HEK293 (cell line): ENCODE results near the gene CRYBA2.

Experiments used
- CTCF ChIA-PET: fragments of 350-600 bp; formaldehyde crosslinking; extraction: SDS; loops from one replicate; lab custom pipeline; 2021; ENCODE audit warnings: antibody characterized with exemption; lab: Yijun Ruan, JAX
- POLR2A ChIA-PET: fragments of 300-600 bp; formaldehyde crosslinking; extraction: SDS; loops from one replicate; lab custom pipeline; 2020; ENCODE audit warnings: antibody characterized with exemption, inconsistent platforms; lab: Yijun Ruan, JAX
- H3K27ac ChIP-seq: fragments of 200-500 bp; sonication (Bioruptor generic); 2 replicates; pipeline ENCODE4 v1.5.1; 2014; ENCODE audit warnings: low read depth, low read length, control low read depth, inconsistent platforms; ENCODE audit errors: extremely low read depth
- H3K36me3 ChIP-seq, 2 experiments: fragments of 200-500 bp in 1 of 2; sonication (Bioruptor generic) in 1 of 2; 1 replicate in 1 of 2; 2 replicates in 1 of 2; pipeline ENCODE4 v1.5.1; 2014 to 2017; ENCODE audit warnings: inconsistent platforms in 2 of 2, low read length in 2 of 2; ENCODE audit not compliant: control insufficient read depth in 2 of 2, insufficient read depth in 1 of 2
- H3K4me1 ChIP-seq: fragments of 200-500 bp; sonication (Bioruptor generic); 2 replicates; pipeline ENCODE4 v1.5.1; 2014; ENCODE audit warnings: mild to moderate bottlenecking, low read length, inconsistent platforms; ENCODE audit not compliant: control insufficient read depth, insufficient read depth
- H3K4me3 ChIP-seq: 2 replicates; pipeline ENCODE4 v1.5.1; 2011; ENCODE audit warnings: low read depth, mild to moderate bottlenecking, control low read depth, low read length, moderate library complexity
- H3K9me3 ChIP-seq: fragments of 200-500 bp; sonication (Bioruptor generic); 2 replicates; pipeline ENCODE4 v1.5.1; 2014; ENCODE audit warnings: low read depth, low read length, inconsistent platforms; ENCODE audit not compliant: control insufficient read depth, insufficient read depth
- EGR2 ChIP-seq: fragments of 450-650 bp; formaldehyde crosslinking; IDR thresholded peaks from 2 replicates; pipeline ENCODE4 v1.5.1; 2016; ENCODE audit warnings: low read depth, missing biosample characterization, missing genetic modification characterization
- HOXD13 ChIP-seq: sonication (generic); formaldehyde crosslinking; IDR thresholded peaks from 2 replicates; pipeline ENCODE4 v1.8.0; 2022; ENCODE audit warnings: missing genetic modification reagents, borderline replicate concordance
- KLF10 ChIP-seq: fragments of 450-650 bp; IDR thresholded peaks from 2 replicates; pipeline ENCODE4 v1.5.1; 2018; ENCODE audit warnings: missing biosample characterization, mild to moderate bottlenecking, missing genetic modification characterization
- KLF16 ChIP-seq: fragments of 450-650 bp; formaldehyde crosslinking; IDR thresholded peaks from 2 replicates; pipeline ENCODE4 v1.5.1; 2017; ENCODE audit warnings: missing biosample characterization, missing genetic modification characterization
- MEIS1 ChIP-seq: sonication (generic); formaldehyde crosslinking; IDR thresholded peaks from 2 replicates; pipeline ENCODE4 v1.8.1; 2022; ENCODE audit warnings: missing genetic modification reagents, mild to moderate bottlenecking, borderline replicate concordance
- RBAK ChIP-seq: fragments of 450-650 bp; formaldehyde crosslinking; IDR thresholded peaks from 2 replicates; pipeline ENCODE4 v1.5.1; 2016; ENCODE audit warnings: missing biosample characterization, missing genetic modification characterization
- REPIN1 ChIP-seq: fragments of 450-650 bp; formaldehyde crosslinking; IDR thresholded peaks from 2 replicates; pipeline ENCODE4 v1.5.1; 2017; ENCODE audit warnings: missing biosample characterization, missing genetic modification characterization, low read depth
- SP3 ChIP-seq: fragments of 450-650 bp; formaldehyde crosslinking; IDR thresholded peaks from 2 replicates; pipeline ENCODE4 v1.5.1; 2016; ENCODE audit warnings: missing biosample characterization, missing genetic modification characterization
- SP7 ChIP-seq: fragments of 450-650 bp; formaldehyde crosslinking; IDR thresholded peaks from 2 replicates; pipeline ENCODE4 v1.5.1; 2016; ENCODE audit warnings: missing biosample characterization, missing genetic modification characterization
- ZBTB1 ChIP-seq: fragments of 450-650 bp; formaldehyde crosslinking; IDR thresholded peaks from 2 replicates; pipeline ENCODE4 v1.5.1; 2016; ENCODE audit warnings: missing biosample characterization, missing genetic modification characterization
- ZBTB21 ChIP-seq: fragments of 450-650 bp; formaldehyde crosslinking; IDR thresholded peaks from 2 replicates; pipeline ENCODE4 v1.5.1; 2017; ENCODE audit warnings: missing biosample characterization, missing genetic modification characterization
- ZBTB8A ChIP-seq: fragments of 450-650 bp; formaldehyde crosslinking; IDR thresholded peaks from 2 replicates; pipeline ENCODE4 v1.5.1; 2016; ENCODE audit warnings: missing biosample characterization, missing genetic modification characterization
- ZFP37 ChIP-seq: fragments of 450-650 bp; formaldehyde crosslinking; IDR thresholded peaks from 2 replicates; pipeline ENCODE4 v1.5.1; 2016; ENCODE audit warnings: missing biosample characterization, missing genetic modification characterization
- ZFP41 ChIP-seq: fragments of 450-650 bp; formaldehyde crosslinking; IDR thresholded peaks from 2 replicates; pipeline ENCODE4 v1.5.1; 2016; ENCODE audit warnings: missing biosample characterization, missing genetic modification characterization, borderline replicate concordance
- ZIC2 ChIP-seq: fragments of 450-650 bp; formaldehyde crosslinking; IDR thresholded peaks from 2 replicates; pipeline ENCODE4 v1.5.1; 2016; ENCODE audit warnings: missing biosample characterization, missing genetic modification characterization
- ZNF155 ChIP-seq: fragments of 450-650 bp; formaldehyde crosslinking; IDR thresholded peaks from 2 replicates; pipeline ENCODE4 v1.5.1; 2016; ENCODE audit warnings: missing biosample characterization, missing genetic modification characterization
- ZNF175 ChIP-seq: fragments of 450-650 bp; formaldehyde crosslinking; IDR thresholded peaks from 2 replicates; pipeline ENCODE4 v1.5.1; 2016; ENCODE audit warnings: missing biosample characterization, missing genetic modification characterization
- ZNF2 ChIP-seq: fragments of 450-650 bp; formaldehyde crosslinking; IDR thresholded peaks from 2 replicates; pipeline ENCODE4 v1.5.1; 2016; ENCODE audit warnings: missing biosample characterization, missing genetic modification characterization
- ZNF23 ChIP-seq: fragments of 450-650 bp; formaldehyde crosslinking; IDR thresholded peaks from 2 replicates; pipeline ENCODE4 v1.5.1; 2016; ENCODE audit warnings: missing biosample characterization, missing genetic modification characterization, borderline replicate concordance
- ZNF274 ChIP-seq, 2 experiments: fragments of 200-500 bp in 1 of 2; fragments of 450-650 bp in 1 of 2; sonication (Bioruptor generic) in 1 of 2; formaldehyde crosslinking in 1 of 2; IDR thresholded peaks; 2 replicates each; pipeline versions ENCODE4 v1.5.1 to v1.6.1; 2014 to 2016; ENCODE audit warnings: borderline replicate concordance in 1 of 2, inconsistent platforms in 1 of 2, low read length in 1 of 2, missing biosample characterization in 1 of 2, missing genetic modification characterization in 1 of 2
- ZNF292 ChIP-seq: fragments of 450-650 bp; formaldehyde crosslinking; IDR thresholded peaks from 2 replicates; pipeline ENCODE4 v1.5.1; 2016; ENCODE audit warnings: low read depth, missing biosample characterization, missing genetic modification characterization, borderline replicate concordance
- ZNF404 ChIP-seq: fragments of 450-650 bp; formaldehyde crosslinking; IDR thresholded peaks from 2 replicates; pipeline ENCODE4 v1.5.1; 2017; ENCODE audit warnings: missing biosample characterization, missing genetic modification characterization
- ZNF549 ChIP-seq: fragments of 450-650 bp; IDR thresholded peaks from 2 replicates; pipeline ENCODE4 v1.5.1; 2018; ENCODE audit warnings: missing biosample characterization, missing genetic modification characterization, mild to moderate bottlenecking, inconsistent platforms, moderate library complexity
- ZNF558 ChIP-seq: fragments of 450-650 bp; formaldehyde crosslinking; IDR thresholded peaks from 2 replicates; pipeline ENCODE4 v1.5.1; 2016; ENCODE audit warnings: missing biosample characterization, missing genetic modification characterization
- ZNF561 ChIP-seq: fragments of 450-650 bp; IDR thresholded peaks from 2 replicates; pipeline ENCODE4 v1.5.1; 2018; ENCODE audit warnings: missing biosample characterization, missing genetic modification characterization, borderline replicate concordance
- ZNF585B ChIP-seq: fragments of 450-650 bp; formaldehyde crosslinking; IDR thresholded peaks from 2 replicates; pipeline ENCODE4 v1.5.1; 2016; ENCODE audit warnings: missing biosample characterization, missing genetic modification characterization
- ZNF600 ChIP-seq: fragments of 450-650 bp; formaldehyde crosslinking; IDR thresholded peaks from 2 replicates; pipeline ENCODE4 v1.5.1; 2016; ENCODE audit warnings: missing biosample characterization, missing genetic modification characterization
- ZNF629 ChIP-seq: fragments of 450-650 bp; formaldehyde crosslinking; IDR thresholded peaks from 2 replicates; pipeline ENCODE4 v1.5.1; 2017; ENCODE audit warnings: missing biosample characterization, missing genetic modification characterization
- ZNF677 ChIP-seq: fragments of 450-650 bp; IDR thresholded peaks from 2 replicates; pipeline ENCODE4 v1.5.0; 2018; ENCODE audit warnings: missing biosample characterization, mild to moderate bottlenecking, missing genetic modification characterization, moderate library complexity
- TF ChIP-seq, protein P1 (sequence below): fragments of 450-650 bp; formaldehyde crosslinking; IDR thresholded peaks from 2 replicates; pipeline ENCODE4 v1.5.1; 2016; ENCODE audit warnings: missing biosample characterization, missing genetic modification characterization
- TF ChIP-seq, protein P2 (sequence below): fragments of 450-650 bp; formaldehyde crosslinking; conservative IDR thresholded peaks from 2 replicates; pipeline ENCODE4 v1.5.1; 2016; ENCODE audit warnings: low read depth, missing biosample characterization, missing genetic modification characterization
- TF ChIP-seq, protein P3 (sequence below): fragments of 450-650 bp; formaldehyde crosslinking; IDR thresholded peaks from 2 replicates; pipeline ENCODE4 v1.5.1; 2016; ENCODE audit warnings: missing biosample characterization, missing genetic modification characterization, borderline replicate concordance

CRYBA2 gene

GRCh38 chr2:219023045-219023605, 29.9 kb upstream of the CRYBA2 start:
- ChIA-PET POLR2A (no interaction called here), CTCF (no interaction called here)
- TF ChIP-seq ZNF629 (tag by site-specific recombination) (no peak), ZNF175 (tag by site-specific recombination) (no peak), REPIN1 (tag by site-specific recombination) (no peak), ZNF155 (tag by site-specific recombination) (no peak), ZNF404 (tag by site-specific recombination) (no peak), ZBTB21 (tag by site-specific recombination) (no peak), RBAK (tag by site-specific recombination) (no peak), ZFP37 (no peak), KLF16 (tag by site-specific recombination) (no peak), ZNF23 (no peak), HOXD13 (CRISPR knock-in tag) (no peak), EGR2 (tag by site-specific recombination) (no peak), ZNF558 (tag by site-specific recombination) (no peak), MEIS1 (CRISPR knock-in tag) (no peak), ZNF585B (tag by site-specific recombination) (no peak)
- TF ChIP-seq, protein P1, sequence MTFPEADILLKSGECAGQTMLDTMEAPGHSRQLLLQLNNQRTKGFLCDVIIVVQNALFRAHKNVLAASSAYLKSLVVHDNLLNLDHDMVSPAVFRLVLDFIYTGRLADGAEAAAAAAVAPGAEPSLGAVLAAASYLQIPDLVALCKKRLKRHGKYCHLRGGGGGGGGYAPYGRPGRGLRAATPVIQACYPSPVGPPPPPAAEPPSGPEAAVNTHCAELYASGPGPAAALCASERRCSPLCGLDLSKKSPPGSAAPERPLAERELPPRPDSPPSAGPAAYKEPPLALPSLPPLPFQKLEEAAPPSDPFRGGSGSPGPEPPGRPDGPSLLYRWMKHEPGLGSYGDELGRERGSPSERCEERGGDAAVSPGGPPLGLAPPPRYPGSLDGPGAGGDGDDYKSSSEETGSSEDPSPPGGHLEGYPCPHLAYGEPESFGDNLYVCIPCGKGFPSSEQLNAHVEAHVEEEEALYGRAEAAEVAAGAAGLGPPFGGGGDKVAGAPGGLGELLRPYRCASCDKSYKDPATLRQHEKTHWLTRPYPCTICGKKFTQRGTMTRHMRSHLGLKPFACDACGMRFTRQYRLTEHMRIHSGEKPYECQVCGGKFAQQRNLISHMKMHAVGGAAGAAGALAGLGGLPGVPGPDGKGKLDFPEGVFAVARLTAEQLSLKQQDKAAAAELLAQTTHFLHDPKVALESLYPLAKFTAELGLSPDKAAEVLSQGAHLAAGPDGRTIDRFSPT (tag by site-specific recombination) = no peak
- TF ChIP-seq, protein P2, sequence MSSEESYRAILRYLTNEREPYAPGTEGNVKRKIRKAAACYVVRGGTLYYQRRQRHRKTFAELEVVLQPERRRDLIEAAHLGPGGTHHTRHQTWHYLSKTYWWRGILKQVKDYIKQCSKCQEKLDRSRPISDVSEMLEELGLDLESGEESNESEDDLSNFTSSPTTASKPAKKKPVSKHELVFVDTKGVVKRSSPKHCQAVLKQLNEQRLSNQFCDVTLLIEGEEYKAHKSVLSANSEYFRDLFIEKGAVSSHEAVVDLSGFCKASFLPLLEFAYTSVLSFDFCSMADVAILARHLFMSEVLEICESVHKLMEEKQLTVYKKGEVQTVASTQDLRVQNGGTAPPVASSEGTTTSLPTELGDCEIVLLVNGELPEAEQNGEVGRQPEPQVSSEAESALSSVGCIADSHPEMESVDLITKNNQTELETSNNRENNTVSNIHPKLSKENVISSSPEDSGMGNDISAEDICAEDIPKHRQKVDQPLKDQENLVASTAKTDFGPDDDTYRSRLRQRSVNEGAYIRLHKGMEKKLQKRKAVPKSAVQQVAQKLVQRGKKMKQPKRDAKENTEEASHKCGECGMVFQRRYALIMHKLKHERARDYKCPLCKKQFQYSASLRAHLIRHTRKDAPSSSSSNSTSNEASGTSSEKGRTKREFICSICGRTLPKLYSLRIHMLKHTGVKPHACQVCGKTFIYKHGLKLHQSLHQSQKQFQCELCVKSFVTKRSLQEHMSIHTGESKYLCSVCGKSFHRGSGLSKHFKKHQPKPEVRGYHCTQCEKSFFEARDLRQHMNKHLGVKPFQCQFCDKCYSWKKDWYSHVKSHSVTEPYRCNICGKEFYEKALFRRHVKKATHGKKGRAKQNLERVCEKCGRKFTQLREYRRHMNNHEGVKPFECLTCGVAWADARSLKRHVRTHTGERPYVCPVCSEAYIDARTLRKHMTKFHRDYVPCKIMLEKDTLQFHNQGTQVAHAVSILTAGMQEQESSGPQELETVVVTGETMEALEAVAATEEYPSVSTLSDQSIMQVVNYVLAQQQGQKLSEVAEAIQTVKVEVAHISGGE (tag by site-specific recombination) = no peak
- Histone ChIP-seq H3K4me1 (no peaks in the 10 kb centered on the region), H3K9me3 (no peaks in the 10 kb centered on the region), H3K4me3 (no peak overlapping the region), H3K27ac (no peak overlapping the region), H3K36me3 (no peaks in the 10 kb centered on the region)

GRCh38 chr2:219022616-219023015, 29.4 kb upstream of the CRYBA2 start:
- Histone ChIP-seq H3K9me3 (no peaks in the 10 kb centered on the region), H3K4me1 (no peaks in the 10 kb centered on the region), H3K27ac (no peak overlapping the region), H3K4me3 (no peak overlapping the region), H3K36me3 (no peaks in the 10 kb centered on the region)
- CTCF ChIA-PET = no interaction called here
- POLR2A ChIA-PET = no interaction called here
- TF ChIP-seq ZFP41 (tag by site-specific recombination) = no peak
- no peak for TF ChIP-seq SP3 (tag by site-specific recombination)
- no peak for TF ChIP-seq ZBTB1
- TF ChIP-seq, protein P3, sequence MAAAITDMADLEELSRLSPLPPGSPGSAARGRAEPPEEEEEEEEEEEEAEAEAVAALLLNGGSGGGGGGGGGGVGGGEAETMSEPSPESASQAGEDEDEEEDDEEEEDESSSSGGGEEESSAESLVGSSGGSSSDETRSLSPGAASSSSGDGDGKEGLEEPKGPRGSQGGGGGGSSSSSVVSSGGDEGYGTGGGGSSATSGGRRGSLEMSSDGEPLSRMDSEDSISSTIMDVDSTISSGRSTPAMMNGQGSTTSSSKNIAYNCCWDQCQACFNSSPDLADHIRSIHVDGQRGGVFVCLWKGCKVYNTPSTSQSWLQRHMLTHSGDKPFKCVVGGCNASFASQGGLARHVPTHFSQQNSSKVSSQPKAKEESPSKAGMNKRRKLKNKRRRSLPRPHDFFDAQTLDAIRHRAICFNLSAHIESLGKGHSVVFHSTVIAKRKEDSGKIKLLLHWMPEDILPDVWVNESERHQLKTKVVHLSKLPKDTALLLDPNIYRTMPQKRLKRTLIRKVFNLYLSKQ = no peak
- no peak for TF ChIP-seq ZBTB8A (tag by site-specific recombination)
- no peak for TF ChIP-seq SP7
- no peak for TF ChIP-seq ZNF677 (tag by site-specific recombination)
- no peak for TF ChIP-seq ZNF561
- no peak for TF ChIP-seq ZNF2
- no peak for TF ChIP-seq KLF10
- no peak for TF ChIP-seq ZNF292 (tag by site-specific recombination)
- no peak for TF ChIP-seq ZNF274 (IDR thresholded peaks at IDR 0.05; ENCODE audit: low read length)
- TF ChIP-seq ZNF274 (tag by site-specific recombination; IDR thresholded peaks at IDR 0.05; ENCODE audit: borderline replicate concordance) = no peak
- TF ChIP-seq ZNF600 (tag by site-specific recombination) = no peak
- TF ChIP-seq ZIC2 = no peak
- no peak for TF ChIP-seq ZNF549
